ENCODE measurements around the gene TTLL11.

The TTLL11 gene

GRCh38 chr9:121946465-121946864, 146.6 kb downstream of the TTLL11 start:
- no peak overlapping the region for H3K4me3 ChIP-seq (ENCODE audit: control insufficient read depth in 1 of 7, extremely low read depth in 1 of 7, insufficient read depth in 4 of 7, low read depth in 2 of 7, low read length in 6 of 7)
- H3K27ac ChIP-seq (ENCODE audit: insufficient read depth in 1 of 2, low read depth in 1 of 2, low read length in 2 of 2, poor library complexity in 1 of 2, severe bottlenecking in 2 of 2), result no peak overlapping the region
- no peaks in the 10 kb centered on the region for H3K27me3 ChIP-seq (replicated peaks in 2 of 5; ENCODE audit: control insufficient read depth in 4 of 5, insufficient read depth in 5 of 5, low read length in 4 of 5)
- H3K9me3 ChIP-seq (ENCODE audit: control extremely low read depth in 1 of 5, control insufficient read depth in 4 of 5, insufficient read depth in 2 of 5, low read depth in 1 of 5, low read length in 4 of 5), result no peaks in the 10 kb centered on the region
- ChIA-PET CTCF (interaction anchor here (0.8 kb wide), 1 partner anchor 11 kb away, joined by 3 read pairs; no protein-coding TSS in a partner anchor), POLR2A (no interaction called here)
- no peak for DNase-seq
- WGBS (ENCODE audit: insufficient coverage), result 97% methylated on average over 5 of the region's 5 CpGs
- H3K4me1 ChIP-seq (ENCODE audit: control extremely low read depth in 1 of 4, control insufficient read depth in 4 of 4, insufficient read depth in 4 of 4, low read length in 3 of 4), result no peaks in the 10 kb centered on the region
- H3K36me3 ChIP-seq (ENCODE audit: control insufficient read depth in 4 of 4, insufficient read depth in 4 of 4, low read length in 3 of 4), result no peaks in the 10 kb centered on the region

DNA sequence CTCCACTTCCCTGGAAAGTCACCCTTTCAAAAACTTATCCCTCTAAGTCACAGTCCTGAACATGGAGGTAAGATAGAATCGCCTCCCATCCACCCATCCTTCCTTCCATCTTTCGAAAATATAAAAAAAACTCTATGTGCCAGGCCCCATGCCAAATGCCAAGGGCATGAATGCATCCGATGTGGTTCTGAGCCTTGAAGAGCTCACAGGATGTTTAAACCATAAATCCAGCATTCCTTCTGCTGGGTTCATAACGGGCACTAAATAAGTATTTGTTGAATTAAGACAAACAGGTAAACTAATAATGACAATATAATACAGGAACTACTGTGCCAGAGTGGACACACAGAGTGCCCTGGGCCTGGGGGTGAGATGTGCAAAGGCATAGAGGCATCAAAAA, 147.3 kb downstream of the TTLL11 start:
- Histone ChIP-seq H3K27me3 (replicated peaks in 2 of 5; ENCODE audit: control insufficient read depth in 4 of 5, insufficient read depth in 5 of 5, low read length in 4 of 5) (no peaks in the 10 kb centered on the region), H3K4me3 (ENCODE audit: control insufficient read depth in 1 of 7, extremely low read depth in 1 of 7, insufficient read depth in 4 of 7, low read depth in 2 of 7, low read length in 6 of 7) (no peak overlapping the region), H3K36me3 (ENCODE audit: control insufficient read depth in 4 of 4, insufficient read depth in 4 of 4, low read length in 3 of 4) (no peaks in the 10 kb centered on the region), H3K9me3 (ENCODE audit: control extremely low read depth in 1 of 5, control insufficient read depth in 4 of 5, insufficient read depth in 2 of 5, low read depth in 1 of 5, low read length in 4 of 5) (no peaks in the 10 kb centered on the region), H3K27ac (ENCODE audit: insufficient read depth in 1 of 2, low read depth in 1 of 2, low read length in 2 of 2, poor library complexity in 1 of 2, severe bottlenecking in 2 of 2) (no peak overlapping the region), H3K4me1 (ENCODE audit: control extremely low read depth in 1 of 4, control insufficient read depth in 4 of 4, insufficient read depth in 4 of 4, low read length in 3 of 4) (no peaks in the 10 kb centered on the region)
- ChIA-PET POLR2A (no interaction called here), CTCF (no interaction called here)
- no peak for DNase-seq
- WGBS (ENCODE audit: insufficient coverage), result 93% methylated on average over 3 of the region's 4 CpGs

GRCh38 chr9:121945281-121945680, 147.8 kb downstream of the TTLL11 start:
- Histone ChIP-seq H3K36me3 (ENCODE audit: control insufficient read depth in 4 of 4, insufficient read depth in 4 of 4, low read length in 3 of 4) (no peaks in the 10 kb centered on the region), H3K27ac (ENCODE audit: insufficient read depth in 1 of 2, low read depth in 1 of 2, low read length in 2 of 2, poor library complexity in 1 of 2, severe bottlenecking in 2 of 2) (no peak overlapping the region), H3K9me3 (ENCODE audit: control extremely low read depth in 1 of 5, control insufficient read depth in 4 of 5, insufficient read depth in 2 of 5, low read depth in 1 of 5, low read length in 4 of 5) (no peaks in the 10 kb centered on the region), H3K4me1 (ENCODE audit: control extremely low read depth in 1 of 4, control insufficient read depth in 4 of 4, insufficient read depth in 4 of 4, low read length in 3 of 4) (no peaks in the 10 kb centered on the region), H3K27me3 (replicated peaks in 2 of 5; ENCODE audit: control insufficient read depth in 4 of 5, insufficient read depth in 5 of 5, low read length in 4 of 5) (no peaks in the 10 kb centered on the region), H3K4me3 (ENCODE audit: control insufficient read depth in 1 of 7, extremely low read depth in 1 of 7, insufficient read depth in 4 of 7, low read depth in 2 of 7, low read length in 6 of 7) (no peak overlapping the region)
- 100% methylated on average over 2 of the region's 4 CpGs for WGBS (ENCODE audit: insufficient coverage)
- no peak for DNase-seq
- POLR2A ChIA-PET, result no interaction called here
- CTCF ChIA-PET, result no interaction called here

DNA sequence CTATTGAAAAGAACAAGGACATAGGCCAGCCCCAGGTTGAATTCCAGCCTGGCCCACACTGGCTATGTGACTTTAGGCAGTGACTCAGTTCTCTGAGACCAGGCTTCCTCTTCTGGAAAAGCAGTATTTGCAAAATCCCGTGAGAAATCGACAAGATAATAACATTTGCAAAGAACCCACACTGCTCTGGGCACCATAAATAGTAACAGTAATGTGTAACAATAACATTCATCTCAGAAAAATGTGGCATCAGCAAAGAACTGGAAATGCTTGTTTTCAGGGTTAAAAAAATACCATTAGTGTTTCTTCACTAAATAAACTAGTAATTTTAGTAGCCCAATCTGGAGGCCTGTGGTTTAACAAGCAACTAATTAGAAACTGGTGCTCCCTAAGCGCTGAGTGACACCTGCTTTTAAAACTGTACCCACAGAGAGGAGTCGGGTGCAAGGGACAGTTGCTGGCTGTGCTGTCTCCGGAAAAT, 148.4 kb downstream of the TTLL11 start:
- 89% methylated on average over 1 of the region's 5 CpGs for WGBS (ENCODE audit: insufficient coverage)
- H3K4me3 ChIP-seq (ENCODE audit: control insufficient read depth in 1 of 7, extremely low read depth in 1 of 7, insufficient read depth in 4 of 7, low read depth in 2 of 7, low read length in 6 of 7), result no peak overlapping the region

GRCh38 chr9:121943463-121943862, 149.6 kb downstream of the TTLL11 start:
- ChIA-PET POLR2A (no interaction called here), CTCF (no interaction called here)
- H3K27ac ChIP-seq (ENCODE audit: insufficient read depth in 1 of 2, low read depth in 1 of 2, low read length in 2 of 2, poor library complexity in 1 of 2, severe bottlenecking in 2 of 2), result no peak overlapping the region
- no peak overlapping the region for H3K4me3 ChIP-seq (ENCODE audit: control insufficient read depth in 1 of 7, extremely low read depth in 1 of 7, insufficient read depth in 4 of 7, low read depth in 2 of 7, low read length in 6 of 7)
- no CpG with 5 or more reads among the region's 2 CpGs for WGBS (ENCODE audit: insufficient coverage)
- no peaks in the 10 kb centered on the region for H3K9me3 ChIP-seq (ENCODE audit: control extremely low read depth in 1 of 5, control insufficient read depth in 4 of 5, insufficient read depth in 2 of 5, low read depth in 1 of 5, low read length in 4 of 5)
- peaks cover 0 to 2% (median 0%) of the 10 kb centered on the region in 5 experiments for H3K27me3 ChIP-seq (replicated peaks in 2 of 5; ENCODE audit: control insufficient read depth in 4 of 5, insufficient read depth in 5 of 5, low read length in 4 of 5)
- no peaks in the 10 kb centered on the region for H3K36me3 ChIP-seq (ENCODE audit: control insufficient read depth in 4 of 4, insufficient read depth in 4 of 4, low read length in 3 of 4)
- no peaks in the 10 kb centered on the region for H3K4me1 ChIP-seq (ENCODE audit: control extremely low read depth in 1 of 4, control insufficient read depth in 4 of 4, insufficient read depth in 4 of 4, low read length in 3 of 4)
- DNase-seq, result no peak

More for the DNA sequence above, 148.4 kb downstream of the TTLL11 start:
- Histone ChIP-seq H3K27ac (ENCODE audit: insufficient read depth in 1 of 2, low read depth in 1 of 2, low read length in 2 of 2, poor library complexity in 1 of 2, severe bottlenecking in 2 of 2) (no peak overlapping the region), H3K4me1 (ENCODE audit: control extremely low read depth in 1 of 4, control insufficient read depth in 4 of 4, insufficient read depth in 4 of 4, low read length in 3 of 4) (no peaks in the 10 kb centered on the region), H3K27me3 (replicated peaks in 2 of 5; ENCODE audit: control insufficient read depth in 4 of 5, insufficient read depth in 5 of 5, low read length in 4 of 5) (peaks cover 0 to 1% (median 0%) of the 10 kb centered on the region in 5 experiments), H3K9me3 (ENCODE audit: control extremely low read depth in 1 of 5, control insufficient read depth in 4 of 5, insufficient read depth in 2 of 5, low read depth in 1 of 5, low read length in 4 of 5) (no peaks in the 10 kb centered on the region), H3K36me3 (ENCODE audit: control insufficient read depth in 4 of 4, insufficient read depth in 4 of 4, low read length in 3 of 4) (no peaks in the 10 kb centered on the region)
- DNase-seq, result no peak
- ChIA-PET CTCF (no interaction called here), POLR2A (no interaction called here)

- H3K27me3 ChIP-seq (replicated peaks in 2 of 5; ENCODE audit: control insufficient read depth in 4 of 5, insufficient read depth in 5 of 5, low read length in 4 of 5), result peaks cover 0 to 2% (median 0%) of the 10 kb centered on the region in 5 experiments
- ChIA-PET CTCF (interaction anchor here (1.1 kb wide), 1 partner anchor 11 kb away, joined by 3 read pairs; no protein-coding TSS in a partner anchor), POLR2A (interaction anchor here (0.6 kb wide), 1 partner anchor 104 kb away, joined by 3 read pairs; no protein-coding TSS in a partner anchor)
- H3K4me1 ChIP-seq (ENCODE audit: control extremely low read depth in 1 of 4, control insufficient read depth in 4 of 4, insufficient read depth in 4 of 4, low read length in 3 of 4), result no peaks in the 10 kb centered on the region
- WGBS (ENCODE audit: insufficient coverage), result 98% methylated on average over 11 of the region's 15 CpGs
- DNase-seq, result no peak
- H3K4me3 ChIP-seq (ENCODE audit: control insufficient read depth in 1 of 7, extremely low read depth in 1 of 7, insufficient read depth in 4 of 7, low read depth in 2 of 7, low read length in 6 of 7), result no peak overlapping the region
- H3K36me3 ChIP-seq (ENCODE audit: control insufficient read depth in 4 of 4, insufficient read depth in 4 of 4, low read length in 3 of 4), result no peaks in the 10 kb centered on the region
- no peak overlapping the region for H3K27ac ChIP-seq (ENCODE audit: insufficient read depth in 1 of 2, low read depth in 1 of 2, low read length in 2 of 2, poor library complexity in 1 of 2, severe bottlenecking in 2 of 2)
- no peaks in the 10 kb centered on the region for H3K9me3 ChIP-seq (ENCODE audit: control extremely low read depth in 1 of 5, control insufficient read depth in 4 of 5, insufficient read depth in 2 of 5, low read depth in 1 of 5, low read length in 4 of 5)
Measured at GRCh38 chr9:121942866-121943382, 150.2 kb downstream of the TTLL11 start.

GRCh38 chr9:121942313-121942712, 150.8 kb downstream of the TTLL11 start:
- Histone ChIP-seq H3K9me3 (ENCODE audit: control extremely low read depth in 1 of 5, control insufficient read depth in 4 of 5, insufficient read depth in 2 of 5, low read depth in 1 of 5, low read length in 4 of 5) (no peaks in the 10 kb centered on the region), H3K4me3 (ENCODE audit: control insufficient read depth in 1 of 7, extremely low read depth in 1 of 7, insufficient read depth in 4 of 7, low read depth in 2 of 7, low read length in 6 of 7) (no peak overlapping the region), H3K36me3 (ENCODE audit: control insufficient read depth in 4 of 4, insufficient read depth in 4 of 4, low read length in 3 of 4) (no peaks in the 10 kb centered on the region), H3K27me3 (replicated peaks in 2 of 5; ENCODE audit: control insufficient read depth in 4 of 5, insufficient read depth in 5 of 5, low read length in 4 of 5) (peaks cover 0 to 2% (median 0%) of the 10 kb centered on the region in 5 experiments), H3K4me1 (ENCODE audit: control extremely low read depth in 1 of 4, control insufficient read depth in 4 of 4, insufficient read depth in 4 of 4, low read length in 3 of 4) (no peaks in the 10 kb centered on the region), H3K27ac (ENCODE audit: insufficient read depth in 1 of 2, low read depth in 1 of 2, low read length in 2 of 2, poor library complexity in 1 of 2, severe bottlenecking in 2 of 2) (no peak overlapping the region)
- 88% methylated on average over 1 of the region's 7 CpGs for WGBS (ENCODE audit: insufficient coverage)
- POLR2A ChIA-PET, result interaction anchor here (0.6 kb wide), 1 partner anchor 103 kb away, joined by 3 read pairs; no protein-coding TSS in a partner anchor
- CTCF ChIA-PET, result interaction anchor here (1.1 kb wide), 1 partner anchor 12 kb away, joined by 3 read pairs; no protein-coding TSS in a partner anchor
- DNase-seq, result no peak

Data from common myeloid progenitor, CD34-positive (primary cell).